Transverse colon (tissue), 4 donors: ENCODE results near the gene MAGED1.

Source experiments
- EP300 ChIP-seq: sonication (generic); formaldehyde crosslinking; IDR thresholded peaks from one replicate; pipeline ENCODE4 v1.6.1; 2017; ENCODE audit warnings: antibody characterized with exemption, low read depth
- POLR2A ChIP-seq: fragments of 450-650 bp; IDR thresholded peaks from one replicate; pipeline ENCODE4 v1.6.1; 2016; ENCODE audit warnings: antibody characterized with exemption, mild to moderate bottlenecking, moderate library complexity
- POLR2AphosphoS5 ChIP-seq, 3 donors: sonication (generic); formaldehyde crosslinking; IDR thresholded peaks; one replicate each; pipeline ENCODE4 v1.6.1; 2016; ENCODE audit warnings: antibody characterized with exemption in 3 of 3
- TF ChIP-seq, protein P1 (sequence below), 5 experiments: fragments of 200-600 bp in 3 of 5; fragments of 450-650 bp in 2 of 5; sonication (generic) in 3 of 5; IDR thresholded peaks; 1 replicate in 2 of 5; 2 replicates in 3 of 5; pipeline ENCODE4 v1.5.1; 2016 to 2017; ENCODE audit warnings: antibody characterized with exemption in 5 of 5, inconsistent platforms in 3 of 5, mild to moderate bottlenecking in 2 of 5, moderate library complexity in 1 of 5

DNA sequence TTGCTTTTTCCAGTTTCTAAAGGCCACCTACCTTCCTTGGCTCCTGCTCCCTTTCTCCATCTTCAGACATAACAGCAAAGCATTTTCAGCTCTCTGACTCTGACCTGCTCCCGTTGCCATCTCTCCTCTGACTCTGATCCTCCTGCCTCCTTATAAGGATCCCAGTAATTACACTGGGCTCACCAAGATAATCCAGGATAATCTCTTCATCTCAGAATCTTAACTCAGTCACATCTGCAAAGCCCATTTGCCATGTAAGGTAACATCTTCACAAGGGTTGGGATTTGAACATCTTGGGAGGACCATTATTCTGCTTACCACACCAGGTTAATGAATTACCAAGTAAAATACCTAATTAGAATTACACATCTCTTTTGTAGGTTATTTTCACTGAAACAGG lies 41.3 kb upstream of the MAGED1 start:
- TF ChIP-seq, protein P1, sequence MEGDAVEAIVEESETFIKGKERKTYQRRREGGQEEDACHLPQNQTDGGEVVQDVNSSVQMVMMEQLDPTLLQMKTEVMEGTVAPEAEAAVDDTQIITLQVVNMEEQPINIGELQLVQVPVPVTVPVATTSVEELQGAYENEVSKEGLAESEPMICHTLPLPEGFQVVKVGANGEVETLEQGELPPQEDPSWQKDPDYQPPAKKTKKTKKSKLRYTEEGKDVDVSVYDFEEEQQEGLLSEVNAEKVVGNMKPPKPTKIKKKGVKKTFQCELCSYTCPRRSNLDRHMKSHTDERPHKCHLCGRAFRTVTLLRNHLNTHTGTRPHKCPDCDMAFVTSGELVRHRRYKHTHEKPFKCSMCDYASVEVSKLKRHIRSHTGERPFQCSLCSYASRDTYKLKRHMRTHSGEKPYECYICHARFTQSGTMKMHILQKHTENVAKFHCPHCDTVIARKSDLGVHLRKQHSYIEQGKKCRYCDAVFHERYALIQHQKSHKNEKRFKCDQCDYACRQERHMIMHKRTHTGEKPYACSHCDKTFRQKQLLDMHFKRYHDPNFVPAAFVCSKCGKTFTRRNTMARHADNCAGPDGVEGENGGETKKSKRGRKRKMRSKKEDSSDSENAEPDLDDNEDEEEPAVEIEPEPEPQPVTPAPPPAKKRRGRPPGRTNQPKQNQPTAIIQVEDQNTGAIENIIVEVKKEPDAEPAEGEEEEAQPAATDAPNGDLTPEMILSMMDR (IDR thresholded peaks at IDR 0.05), result no peak
- TF ChIP-seq POLR2AphosphoS5 (IDR thresholded peaks at IDR 0.05) (no peak), POLR2A (no peak), EP300 (no peak)
